Panc1 (cell line): Measurements from ENCODE around the gene GAL3ST2. TPM values are rescaled to one million over a fixed set of nuclear protein-coding genes. Genes with fewer than 3 reads are reported as not detected.
"Not testable (repeated sequence)": the region's sequence is repeated elsewhere in the genome, so short reads cannot be mapped to it uniquely, and the experiment has no call there.

Experiments used
- ATAC-seq: fragments of 200-7000 bp; cut with Tn5 transposase; 2 replicates; pipeline ENCODE4 v1.9.1; 2020; ENCODE audit warnings: mild to moderate bottlenecking, moderate library complexity
- BruUV-seq: library from RNA; stranded (reverse); fragments of 400-500 nt; replicated peaks from 2 replicates; lab custom pipeline; 2021; lab: Mats Ljungman, UMichigan
- CTCF ChIA-PET: fragments of 300-600 bp; sonication (Branson Sonifier 250); formaldehyde crosslinking; loops from one replicate; lab custom pipeline; 2022; ENCODE audit warnings: antibody characterized with exemption; lab: Charles Lee
- POLR2A ChIA-PET: fragments of 300-600 bp; sonication (Branson Sonifier 250); formaldehyde crosslinking; loops from one replicate; lab custom pipeline; 2022; ENCODE audit warnings: antibody characterized with exemption; lab: Charles Lee
- DNase-seq: peaks from one replicate; pipeline ENCODE4 v3.0.0-alpha.2; 2010; ENCODE audit warnings: low read depth, low spot score
- H3K27ac ChIP-seq: 2 replicates; pipeline ENCODE4 v1.5.1; 2011; ENCODE audit warnings: mild to moderate bottlenecking, low read length, inconsistent platforms
- H3K27me3 ChIP-seq: fragments of 200-500 bp; sonication (Bioruptor generic); 2 replicates; pipeline ENCODE4 v1.6.0; 2014; ENCODE audit warnings: low read length, inconsistent platforms; ENCODE audit not compliant: control insufficient read depth, insufficient read depth
- H3K36me3 ChIP-seq: fragments of 200-500 bp; sonication (Bioruptor generic); 2 replicates; pipeline ENCODE4 v1.5.1; 2014; ENCODE audit warnings: inconsistent platforms, mild to moderate bottlenecking, low read length, moderate library complexity; ENCODE audit not compliant: control insufficient read depth, insufficient read depth
- H3K4me1 ChIP-seq: 2 replicates; pipeline ENCODE4 v1.5.1; 2011; ENCODE audit warnings: inconsistent platforms, mild to moderate bottlenecking, low read length, moderate library complexity; ENCODE audit not compliant: control insufficient read depth, insufficient read depth
- H3K4me3 ChIP-seq, 2 experiments: 2 replicates each; pipeline ENCODE4 v1.5.1; 2011 to 2012; ENCODE audit warnings: low read depth in 2 of 2, low read length in 2 of 2, mild to moderate bottlenecking in 2 of 2, inconsistent platforms in 1 of 2, moderate library complexity in 1 of 2
- H3K9me3 ChIP-seq: fragments of 200-500 bp; sonication (Bioruptor generic); 2 replicates; pipeline ENCODE4 v1.5.1; 2014; ENCODE audit warnings: low read depth, mild to moderate bottlenecking, inconsistent platforms, low read length, moderate library complexity; ENCODE audit not compliant: control insufficient read depth, insufficient read depth
- CTCF ChIP-seq: fragments of 450-650 bp; IDR thresholded peaks from 2 replicates; pipeline ENCODE4 v1.5.1; 2017; ENCODE audit warnings: mild to moderate bottlenecking
- POLR2AphosphoS5 ChIP-seq: IDR thresholded peaks from 2 replicates; pipeline ENCODE4 v1.6.1; 2012; ENCODE audit warnings: mild to moderate bottlenecking, low read depth, low read length, moderate library complexity
- SIN3A ChIP-seq: IDR thresholded peaks from 2 replicates; pipeline ENCODE4 v1.6.1; 2012; ENCODE audit warnings: low read depth, mild to moderate bottlenecking, low read length, moderate library complexity, borderline replicate concordance; ENCODE audit not compliant: insufficient read depth
- TCF7L2 ChIP-seq: IDR thresholded peaks from 2 replicates; pipeline ENCODE4 v1.6.1; 2011; ENCODE audit warnings: mild to moderate bottlenecking, low read depth, low read length, inconsistent platforms
- in situ Hi-C: cut with HindIII; loops from 2 replicates; pipeline ENCODE4 v1.10.0; 2016; ENCODE audit warnings: low sequenced_read_pairs, low pct_unique_long_range_greater_than_20kb
- intact Hi-C: fragments of 100-400 bp; cut with micrococcal nuclease; formaldehyde crosslinking; loops from one replicate; pipeline ENCODE4 v1.10.0; 2022; ENCODE audit not compliant: unreplicated experiment
- total RNA-seq: library from RNA; stranded (reverse); gene quantifications from one replicate; pipeline ENCODE4 v1.2.1, GENCODE V29; 2021; ENCODE audit not compliant: unreplicated experiment
- TF ChIP-seq, protein P1 (sequence below), 2 experiments: IDR thresholded peaks; 2 replicates each; pipeline ENCODE4 v1.6.1; 2011 to 2012; ENCODE audit warnings: low read depth in 2 of 2, control low read depth in 1 of 2, low read length in 1 of 2, mild to moderate bottlenecking in 1 of 2, moderate library complexity in 1 of 2; ENCODE audit not compliant: insufficient read depth in 1 of 2

The GAL3ST2 gene
- total RNA-seq, 1 experiment from 2014 or later: 1.6 TPM

- no peaks in the 10 kb centered on the region; the same call in 1 of the 2 replicates for H3K36me3 ChIP-seq
- DNase-seq: no peak
Measured at GRCh38 chr2:241741016-241741415, 35.6 kb upstream of the GAL3ST2 start.

DNA sequence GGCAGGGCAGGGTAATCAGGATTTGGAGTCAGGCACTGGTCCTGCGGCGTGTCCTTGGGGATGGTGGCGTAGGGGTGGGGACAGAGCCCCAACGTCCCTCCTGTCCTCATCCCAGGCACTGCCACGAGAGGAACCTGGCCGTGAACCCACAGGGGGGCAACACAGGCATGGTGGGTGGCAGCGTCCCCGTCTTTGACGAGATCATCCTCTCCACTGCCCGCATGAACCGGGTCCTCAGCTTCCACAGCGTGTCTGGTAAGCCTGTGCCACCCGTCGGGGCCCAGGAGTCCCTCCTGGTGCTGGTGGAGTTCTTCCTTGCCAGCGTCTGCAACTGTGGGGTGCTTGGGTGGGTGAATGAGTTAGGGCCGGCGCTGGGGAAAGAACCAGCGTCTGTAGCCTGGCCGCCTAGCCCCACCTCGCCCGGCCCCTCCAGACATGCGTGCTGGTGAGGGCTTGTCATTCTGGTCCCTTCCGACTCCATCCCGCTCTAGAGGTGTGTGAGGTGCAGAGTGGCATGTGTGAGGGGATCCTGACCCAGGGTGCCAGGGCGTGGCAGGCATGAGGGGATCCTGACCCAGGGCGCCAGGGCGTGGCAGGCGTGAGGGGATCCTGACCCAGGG lies 34.2 kb upstream of the GAL3ST2 start:
- Histone ChIP-seq H3K4me3 (no peak overlapping the region), H3K9me3 (no peaks in the 10 kb centered on the region), H3K27ac (no peak overlapping the region), H3K36me3 (no peaks in the 10 kb centered on the region; the same call in 1 of the 2 replicates), H3K4me1 (no peaks in the 10 kb centered on the region), H3K27me3 (no peaks in the 10 kb centered on the region)
- DNase-seq: no peak
- ChIA-PET POLR2A (no interaction called here), CTCF (no interaction called here)
- no peak for ATAC-seq
- TF ChIP-seq SIN3A (no peak), CTCF (no peak), POLR2AphosphoS5 (no peak), TCF7L2 (no peak)
- TF ChIP-seq, protein P1, sequence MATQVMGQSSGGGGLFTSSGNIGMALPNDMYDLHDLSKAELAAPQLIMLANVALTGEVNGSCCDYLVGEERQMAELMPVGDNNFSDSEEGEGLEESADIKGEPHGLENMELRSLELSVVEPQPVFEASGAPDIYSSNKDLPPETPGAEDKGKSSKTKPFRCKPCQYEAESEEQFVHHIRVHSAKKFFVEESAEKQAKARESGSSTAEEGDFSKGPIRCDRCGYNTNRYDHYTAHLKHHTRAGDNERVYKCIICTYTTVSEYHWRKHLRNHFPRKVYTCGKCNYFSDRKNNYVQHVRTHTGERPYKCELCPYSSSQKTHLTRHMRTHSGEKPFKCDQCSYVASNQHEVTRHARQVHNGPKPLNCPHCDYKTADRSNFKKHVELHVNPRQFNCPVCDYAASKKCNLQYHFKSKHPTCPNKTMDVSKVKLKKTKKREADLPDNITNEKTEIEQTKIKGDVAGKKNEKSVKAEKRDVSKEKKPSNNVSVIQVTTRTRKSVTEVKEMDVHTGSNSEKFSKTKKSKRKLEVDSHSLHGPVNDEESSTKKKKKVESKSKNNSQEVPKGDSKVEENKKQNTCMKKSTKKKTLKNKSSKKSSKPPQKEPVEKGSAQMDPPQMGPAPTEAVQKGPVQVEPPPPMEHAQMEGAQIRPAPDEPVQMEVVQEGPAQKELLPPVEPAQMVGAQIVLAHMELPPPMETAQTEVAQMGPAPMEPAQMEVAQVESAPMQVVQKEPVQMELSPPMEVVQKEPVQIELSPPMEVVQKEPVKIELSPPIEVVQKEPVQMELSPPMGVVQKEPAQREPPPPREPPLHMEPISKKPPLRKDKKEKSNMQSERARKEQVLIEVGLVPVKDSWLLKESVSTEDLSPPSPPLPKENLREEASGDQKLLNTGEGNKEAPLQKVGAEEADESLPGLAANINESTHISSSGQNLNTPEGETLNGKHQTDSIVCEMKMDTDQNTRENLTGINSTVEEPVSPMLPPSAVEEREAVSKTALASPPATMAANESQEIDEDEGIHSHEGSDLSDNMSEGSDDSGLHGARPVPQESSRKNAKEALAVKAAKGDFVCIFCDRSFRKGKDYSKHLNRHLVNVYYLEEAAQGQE (IDR thresholded peaks at IDR 0.05; ENCODE audit: insufficient read depth in 1 of 2, low read depth in 2 of 2, low read length in 1 of 2): no peak
- intact Hi-C loops (no loop called here), in situ Hi-C loops (no loop called here)
- no TSS peak for BruUV-seq

More at GRCh38 chr2:241741016-241741415, 35.6 kb upstream of the GAL3ST2 start:
- Histone ChIP-seq H3K9me3 (no peaks in the 10 kb centered on the region), H3K4me3 (no peak overlapping the region), H3K27me3 (no peaks in the 10 kb centered on the region), H3K27ac (no peak overlapping the region), H3K4me1 (peaks cover 3% of the 10 kb centered on the region; the same call in 1 of the 2 replicates)
- no peak for ATAC-seq
- POLR2A ChIA-PET: interaction anchor here (0.6 kb wide), 1 partner anchor 140 kb away, joined by 4 read pairs; no protein-coding TSS in a partner anchor
- TF ChIP-seq, protein P1 (IDR thresholded peaks at IDR 0.05; ENCODE audit: insufficient read depth in 1 of 2, low read depth in 2 of 2, low read length in 1 of 2): no peak
- TF ChIP-seq POLR2AphosphoS5 (no peak), CTCF (no peak), SIN3A (no peak), TCF7L2 (no peak)
- in situ Hi-C loops (no loop called here), intact Hi-C loops (no loop called here)
- no TSS peak for BruUV-seq
- CTCF ChIA-PET: no interaction called here

DNA sequence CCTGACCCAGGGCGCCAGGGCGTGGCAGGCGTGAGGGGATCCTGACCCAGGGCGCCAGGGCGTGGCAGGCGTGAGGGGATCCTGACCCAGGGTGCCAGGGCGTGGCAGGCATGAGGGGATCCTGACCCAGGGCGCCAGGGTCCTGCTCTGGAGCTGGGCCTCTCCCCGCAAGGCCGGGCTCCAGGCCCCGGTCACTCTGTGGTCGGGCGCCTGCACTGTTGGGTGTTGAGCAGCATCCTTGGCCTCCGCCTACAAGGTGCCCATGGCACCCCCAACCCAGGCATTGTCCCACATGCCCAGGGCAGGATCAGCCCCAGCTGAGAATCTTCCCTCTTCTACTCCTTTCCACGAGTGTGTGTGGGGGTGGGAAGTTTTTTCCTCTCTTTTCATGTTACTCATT lies 33.6 kb upstream of the GAL3ST2 start:
- CTCF ChIA-PET, H3K27me3 ChIP-seq, in situ Hi-C loops, BruUV-seq, H3K27ac ChIP-seq, ATAC-seq, H3K4me3 ChIP-seq, H3K9me3 ChIP-seq, H3K36me3 ChIP-seq, H3K4me1 ChIP-seq, intact Hi-C loops, DNase-seq: not testable (repeated sequence)
- POLR2A ChIA-PET: interaction anchor here (0.7 kb wide), 1 partner anchor 16 kb away, joined by 5 read pairs; no protein-coding TSS in a partner anchor
